HG02973 (cell line): ENCODE measurements around the gene BPNT1.
A peak's percentile ranks its signal among the peaks of the same experiment; 100 is the strongest.
"Not testable (repeated sequence)": the region's sequence is repeated elsewhere in the genome, so short reads cannot be mapped to it uniquely, and the experiment has no call there.

Source experiments
- ATAC-seq: cut with Tn5 transposase; IDR thresholded peaks from one replicate; pipeline ENCODE4 v1.9.1; 2021; ENCODE audit warnings: moderate library complexity; ENCODE audit not compliant: unreplicated experiment

Gene BPNT1, protein sequence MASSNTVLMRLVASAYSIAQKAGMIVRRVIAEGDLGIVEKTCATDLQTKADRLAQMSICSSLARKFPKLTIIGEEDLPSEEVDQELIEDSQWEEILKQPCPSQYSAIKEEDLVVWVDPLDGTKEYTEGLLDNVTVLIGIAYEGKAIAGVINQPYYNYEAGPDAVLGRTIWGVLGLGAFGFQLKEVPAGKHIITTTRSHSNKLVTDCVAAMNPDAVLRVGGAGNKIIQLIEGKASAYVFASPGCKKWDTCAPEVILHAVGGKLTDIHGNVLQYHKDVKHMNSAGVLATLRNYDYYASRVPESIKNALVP

DNA sequence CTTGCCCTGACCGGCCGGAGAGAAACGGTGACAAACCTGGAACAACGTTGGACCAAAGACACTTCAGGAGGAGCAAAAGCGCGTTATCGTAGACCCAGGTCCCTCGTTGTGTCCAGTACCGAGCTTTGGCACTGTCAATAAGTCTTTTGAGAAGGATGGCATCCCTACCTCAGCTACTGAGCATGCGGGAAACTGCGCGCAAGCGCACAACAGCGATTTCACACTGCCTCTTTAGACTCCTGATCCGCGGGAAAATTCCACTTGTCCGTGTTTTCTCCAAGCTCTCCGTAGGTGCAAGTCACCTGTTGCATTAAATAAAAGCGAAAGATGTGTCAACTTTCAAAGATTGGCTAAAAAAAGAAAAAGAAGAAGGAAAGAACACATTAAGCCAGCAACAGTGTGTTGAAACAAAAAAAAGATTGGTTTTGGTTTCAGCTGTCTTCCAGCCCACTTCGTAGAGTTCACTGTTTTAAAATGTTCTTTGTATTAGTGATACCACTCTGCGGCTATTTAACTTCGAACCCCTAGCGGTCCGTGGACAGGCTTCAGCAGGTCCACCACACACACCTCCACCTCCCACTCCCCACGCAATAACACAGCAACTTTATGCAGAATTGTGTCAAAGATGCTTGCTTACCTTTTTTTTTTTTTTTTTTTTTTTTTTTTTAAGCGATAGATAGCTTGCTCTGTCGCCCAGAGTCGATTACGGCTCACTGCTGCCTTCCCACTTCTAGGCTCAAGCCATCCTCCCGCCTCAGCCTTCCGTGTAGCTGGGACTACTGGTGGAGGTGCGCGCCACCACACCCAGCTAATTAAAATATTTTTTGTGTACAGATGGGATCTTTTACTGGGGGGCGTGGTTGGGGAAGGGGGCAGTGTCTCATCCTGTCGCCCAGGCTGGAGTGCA lies at the start of gene BPNT1:
Gene BPNT1, minus strand, starts transcription at position 139 of the 907 bp plus-strand sequence. CDS start 9,942 bp downstream, outside the sequence.
- ATAC-seq: peak; percentile 53

DNA sequence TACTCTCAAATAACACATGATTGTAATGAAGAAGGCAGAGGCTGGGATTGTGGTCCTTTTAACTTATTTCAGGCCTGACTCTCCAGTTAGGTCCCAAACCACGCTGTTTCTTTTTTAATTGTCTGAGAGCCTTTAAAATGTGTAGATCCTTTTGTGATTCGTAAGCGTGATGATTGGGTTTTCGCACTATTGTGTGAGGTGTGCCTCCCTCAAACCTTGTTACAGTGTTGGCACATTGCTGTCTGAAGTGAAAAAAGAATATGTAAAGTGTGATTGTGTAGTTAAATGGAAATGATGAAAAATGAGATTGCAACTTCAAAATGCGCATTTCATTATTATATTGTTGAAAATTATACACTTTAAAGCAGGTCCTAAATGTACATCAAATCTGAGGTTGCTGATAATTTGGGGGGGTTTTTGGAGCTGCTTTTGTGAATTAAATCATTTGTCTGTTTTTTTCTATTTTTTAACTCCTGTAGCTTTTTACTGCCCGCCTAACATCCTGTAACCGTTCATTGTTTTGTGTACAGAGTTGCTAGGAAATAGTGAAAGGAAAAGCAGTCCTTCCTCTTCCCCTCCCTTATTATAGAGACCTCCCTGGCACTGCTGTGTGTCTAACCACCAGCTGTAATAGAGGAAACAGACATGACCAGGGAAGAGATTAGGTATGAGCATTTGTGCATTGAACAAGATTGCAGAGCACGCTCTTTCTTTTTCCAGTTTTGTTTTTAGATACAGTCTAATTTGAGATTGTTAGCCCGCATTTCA lies 47.6 kb upstream of the BPNT1 start:
- ATAC-seq: no peak

DNA sequence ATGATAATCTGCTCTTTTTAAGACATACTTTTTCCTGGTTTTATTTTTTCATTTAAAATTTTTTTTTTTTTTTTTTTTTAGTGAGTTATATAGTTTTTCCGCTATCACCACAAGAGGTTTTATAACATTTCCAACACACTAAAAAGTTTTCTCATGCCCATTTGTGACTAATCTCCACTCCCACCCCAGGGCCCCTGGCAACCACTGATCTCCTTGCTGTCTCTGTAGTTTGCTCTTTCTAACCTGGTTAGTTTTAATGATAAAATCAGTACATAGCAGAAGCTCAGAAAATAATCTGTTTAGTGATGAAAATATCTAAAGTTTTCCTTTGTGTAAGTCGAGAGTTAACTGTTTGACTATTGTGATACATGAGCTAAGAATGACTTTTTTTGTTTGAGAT lies 46.2 kb upstream of the BPNT1 start:
- ATAC-seq: no peak

DNA sequence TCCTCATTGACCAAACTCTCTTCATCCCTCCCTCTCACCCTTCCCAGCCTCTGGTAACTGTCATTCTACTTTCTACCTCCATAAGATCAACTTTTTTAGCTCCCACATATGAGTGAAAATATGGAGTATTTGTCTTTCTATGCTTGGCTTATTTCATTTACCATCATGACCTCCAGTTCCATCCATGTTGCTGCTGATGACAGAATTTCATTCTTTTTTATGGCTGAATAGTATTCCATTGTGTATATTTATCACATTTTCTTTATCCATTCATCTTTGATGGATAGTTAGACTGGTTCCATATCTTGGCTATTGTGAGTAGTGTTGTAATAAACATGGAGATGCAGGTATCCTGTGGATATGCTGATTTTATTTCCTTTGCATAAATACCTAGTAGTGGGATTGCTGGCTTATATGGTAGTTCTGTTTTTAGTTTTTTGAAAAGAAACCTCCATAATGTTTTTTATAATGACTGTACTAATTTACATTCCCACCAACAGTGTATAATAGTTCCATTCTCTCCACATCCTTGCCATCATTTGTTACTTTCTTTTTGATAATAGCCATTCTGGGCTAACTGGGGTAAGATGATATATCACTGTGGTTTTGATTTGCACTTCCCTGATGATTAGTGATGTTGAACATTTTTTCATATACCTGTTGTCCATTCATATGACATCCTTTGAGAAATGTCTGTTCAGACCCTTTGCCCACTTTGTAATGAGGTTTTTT lies 40.1 kb upstream of the BPNT1 start:
- no peak for ATAC-seq

DNA sequence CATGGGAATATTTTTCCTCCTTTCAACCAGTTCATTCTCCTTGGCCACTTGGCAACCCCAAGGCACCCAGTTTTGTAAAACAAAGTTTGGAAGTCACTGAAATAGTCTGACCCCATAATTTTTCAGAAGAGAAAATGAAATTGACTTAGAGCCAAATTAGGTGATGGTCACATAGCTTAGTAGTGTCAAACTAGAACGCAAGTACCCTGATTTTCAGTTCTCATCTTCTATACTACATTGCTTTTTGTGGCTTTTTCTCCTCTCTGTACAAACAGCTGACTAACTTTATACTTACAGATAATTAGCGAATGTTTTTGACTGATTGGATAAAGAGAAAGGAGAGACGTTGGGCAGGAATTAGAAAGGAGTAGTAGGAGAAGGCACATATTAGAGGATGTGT lies 37.5 kb upstream of the BPNT1 start:
- no peak for ATAC-seq

DNA sequence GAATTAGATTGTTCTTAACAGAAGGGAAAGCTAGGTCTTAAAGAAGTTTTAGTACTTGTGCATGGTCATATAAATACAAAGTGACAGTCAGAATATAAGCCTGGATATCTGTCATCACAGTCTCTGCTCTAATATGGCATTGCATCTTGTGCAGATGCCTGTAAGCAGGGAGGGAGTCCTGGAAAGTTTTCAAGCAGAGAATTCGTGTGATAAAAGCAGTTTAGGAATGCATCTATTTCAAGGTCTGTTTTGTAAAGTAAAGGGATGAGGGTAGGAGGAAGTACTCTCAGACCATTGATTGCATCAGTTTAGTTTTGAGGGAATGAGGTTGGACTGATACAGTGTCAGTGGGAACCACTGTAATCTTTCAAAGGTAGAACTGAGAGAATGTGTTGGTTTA lies 35.0 kb upstream of the BPNT1 start:
- ATAC-seq: no peak

DNA sequence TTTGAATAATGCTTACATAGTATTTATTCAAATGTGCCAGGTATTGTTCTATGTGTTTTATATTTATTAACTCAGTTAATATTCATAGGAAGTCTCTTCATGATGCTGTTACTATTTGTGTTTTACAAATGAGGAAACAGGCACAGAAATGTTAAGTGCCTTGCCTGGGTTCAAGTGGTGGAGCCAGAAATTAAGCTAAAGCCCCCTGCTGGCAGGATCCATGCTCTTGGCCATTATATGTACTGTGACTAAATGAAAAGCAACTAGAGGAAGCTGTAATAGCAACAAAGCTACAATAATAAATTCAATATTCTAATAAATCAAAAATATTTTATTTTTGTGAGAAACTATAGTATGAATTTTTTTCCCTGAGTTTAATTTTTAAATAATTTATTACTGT lies 34.3 kb upstream of the BPNT1 start:
- ATAC-seq: no peak

- ATAC-seq: no peak
Observed at GRCh38 chr1:220123066-220123465, 33.5 kb upstream of the BPNT1 start.

- ATAC-seq: peak; percentile 81
Observed at GRCh38 chr1:220121791-220122530, 32.4 kb upstream of the BPNT1 start.

DNA sequence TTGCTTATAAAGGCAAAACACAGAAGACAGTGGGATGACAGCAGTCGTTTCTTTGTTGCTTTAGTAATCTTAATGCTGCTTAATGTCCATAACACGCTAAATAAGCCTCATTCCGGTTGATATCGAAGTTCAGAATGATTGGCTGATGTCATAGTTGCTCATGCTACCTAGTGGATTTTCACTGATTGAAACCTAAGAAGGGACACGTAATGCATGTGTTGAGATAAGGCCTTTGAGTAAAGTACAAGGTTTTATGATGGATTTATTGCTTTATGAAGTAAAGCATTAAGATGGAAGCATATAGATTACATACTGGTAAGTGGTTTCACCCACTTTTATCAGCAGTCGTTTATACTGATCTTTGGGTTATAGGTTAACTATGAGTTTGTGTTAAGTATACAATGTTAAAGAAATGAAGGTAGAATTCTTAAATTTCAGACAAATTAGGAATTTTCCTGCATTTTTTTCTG lies 29.5 kb upstream of the BPNT1 start:
- ATAC-seq: no peak

DNA sequence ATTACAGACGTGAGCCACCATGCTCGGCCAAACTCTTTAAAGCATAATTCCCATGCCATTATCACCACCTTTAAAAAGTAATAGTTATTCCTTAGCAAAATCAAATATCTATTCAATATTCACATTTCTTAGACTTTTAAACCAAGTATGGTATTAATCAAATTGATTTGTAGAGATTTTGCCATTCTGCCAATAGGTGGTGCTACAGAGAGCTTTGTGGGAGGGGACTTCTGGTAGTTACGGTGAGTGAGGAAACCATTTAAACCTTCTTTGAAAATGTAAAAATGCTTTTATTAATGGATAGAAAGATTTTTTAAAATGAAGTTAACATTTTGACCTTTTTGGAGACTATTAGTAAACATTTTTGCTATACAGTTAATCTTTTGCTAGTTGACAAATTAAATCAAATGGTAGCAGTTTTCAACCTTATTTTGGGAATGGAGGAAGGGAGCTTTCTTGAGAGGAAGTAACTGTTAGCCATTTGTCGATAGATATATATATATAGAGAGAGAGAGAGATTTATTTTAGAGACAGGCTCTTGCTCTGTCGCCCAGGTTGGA lies 23.6 kb upstream of the BPNT1 start:
- ATAC-seq: no peak

DNA sequence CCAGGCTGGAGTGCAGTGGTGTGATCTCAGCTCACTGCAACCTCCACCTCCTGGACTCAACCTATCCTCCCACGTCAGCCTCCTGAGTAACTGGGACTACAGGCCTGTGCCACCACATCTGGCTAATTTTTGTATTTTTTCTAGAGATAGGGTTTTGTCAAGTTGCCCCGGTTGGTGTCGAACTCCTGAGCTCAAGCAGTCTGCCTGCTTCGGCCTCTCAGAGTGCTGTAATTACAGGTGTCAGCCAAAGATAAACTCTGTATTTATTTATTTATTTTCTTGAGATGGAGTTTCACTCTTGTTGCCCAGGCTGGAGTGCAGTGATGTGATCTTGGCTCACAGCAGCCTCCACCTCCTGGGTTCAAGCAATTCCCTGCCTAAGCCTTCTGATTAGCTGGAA lies 23.0 kb upstream of the BPNT1 start:
- ATAC-seq: not testable (repeated sequence)

GRCh38 chr1:220110473-220110872 lies 20.9 kb upstream of the BPNT1 start:
- ATAC-seq: not testable (repeated sequence)

- ATAC-seq: no peak
Observed at GRCh38 chr1:220099826-220100225, 10.2 kb upstream of the BPNT1 start.

- ATAC-seq: peak; percentile 56
Observed at GRCh38 chr1:220094016-220094911, 4.7 kb upstream of the BPNT1 start, which contains the start of gene IARS2. IARS2 (plus strand) TSS chr1:220094132; CDS start chr1:220094217, 85 bp downstream.

DNA sequence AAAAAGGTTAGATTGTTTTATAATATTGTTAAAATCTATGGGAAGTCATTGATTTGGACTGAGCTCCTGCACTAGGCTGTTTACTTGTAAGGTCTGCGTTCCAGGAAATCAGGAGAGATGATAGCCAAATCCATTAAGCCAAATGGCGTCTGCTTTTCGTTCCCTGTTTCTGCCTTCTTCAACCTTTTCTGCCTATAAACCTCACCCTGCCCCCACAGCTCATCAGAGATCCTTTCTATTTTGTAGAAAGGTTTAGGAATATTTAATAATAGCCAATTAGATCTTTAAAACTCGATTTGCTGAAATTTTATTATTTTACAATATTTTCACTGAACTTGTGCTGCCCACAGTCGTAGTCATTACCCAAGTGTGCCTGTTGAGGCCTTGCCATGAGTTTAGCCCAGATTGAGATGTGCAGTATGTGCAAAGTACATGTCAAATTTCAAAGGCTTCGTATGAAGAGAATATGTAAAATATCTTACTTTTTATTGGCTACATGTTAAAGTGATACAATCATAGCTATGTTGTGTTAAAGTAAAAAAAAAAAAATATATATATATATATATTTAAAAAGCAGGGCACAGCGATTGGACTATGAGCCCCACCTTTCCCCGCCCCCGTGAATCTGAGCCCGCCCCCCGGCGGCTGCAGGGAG lies 3.9 kb upstream of the BPNT1 start:
- peak; percentile 1 for ATAC-seq

GRCh38 chr1:220092694-220093093 lies 3.1 kb upstream of the BPNT1 start:
- ATAC-seq: no peak

DNA sequence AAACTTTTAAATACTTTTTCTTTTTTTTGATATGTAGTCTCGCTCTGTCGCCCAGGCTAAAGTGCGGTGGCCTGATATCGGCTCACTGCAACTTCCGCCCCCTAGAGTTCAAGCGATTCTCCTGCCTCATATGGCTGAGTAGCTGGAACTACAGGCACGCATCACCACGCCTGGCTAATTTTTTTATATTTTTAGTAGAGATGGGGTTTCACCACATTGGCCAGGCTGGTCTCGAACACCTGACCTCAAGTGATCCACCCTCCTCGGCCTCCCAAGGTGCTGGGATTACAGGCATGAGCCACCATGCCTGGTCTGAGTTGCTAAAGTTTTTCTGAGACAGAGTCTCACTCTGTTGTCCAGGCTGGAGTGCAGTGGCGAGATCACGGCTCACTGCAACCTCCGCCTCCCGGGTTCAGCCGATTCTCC lies 3.3 kb downstream of the BPNT1 start:
- peak; percentile 42 for ATAC-seq
